ENCODE data around the gene CEACAM5. TPM values are rescaled to one million over a fixed set of nuclear protein-coding genes. Genes with fewer than 3 reads are reported as not detected.
"Not testable (repeated sequence)": the region's sequence is repeated elsewhere in the genome, so short reads cannot be mapped to it uniquely, and the experiment has no call there.

CEACAM5 gene
- polyA plus RNA-seq, 3 donors = 0.07 to 0.90 (median 0.56) TPM

- 72 to 77% (median 74%) methylated on average over 17 of the region's 17 CpGs for WGBS, 3 donors
- no peak overlapping the region for H3K27ac ChIP-seq (ENCODE audit: low read depth, low read length)
Observed at GRCh38 chr19:41699231-41699967, 9.0 kb upstream of the CEACAM5 start.

GRCh38 chr19:41699968-41700323 is 8.5 kb upstream of the CEACAM5 start:
- 50 to 52% (median 51%) methylated on average over 2 of the region's 2 CpGs for WGBS, 3 donors
- H3K27ac ChIP-seq (ENCODE audit: low read depth, low read length) = no peak overlapping the region

GRCh38 chr19:41700381-41701195 is 7.8 kb upstream of the CEACAM5 start:
- no peak overlapping the region for H3K27ac ChIP-seq (ENCODE audit: low read depth, low read length)
- 67 to 82% (median 73%) methylated on average over 11 to 13 of the region's 13 CpGs for WGBS, 3 donors

GRCh38 chr19:41701401-41702075 is 6.9 kb upstream of the CEACAM5 start:
- H3K27ac ChIP-seq (ENCODE audit: low read depth, low read length) = no peak overlapping the region

GRCh38 chr19:41702171-41702651 is 6.2 kb upstream of the CEACAM5 start:
- WGBS, 3 donors = 54 to 56% (median 54%) methylated on average over 3 of the region's 3 CpGs
- no peak overlapping the region for H3K27ac ChIP-seq (ENCODE audit: low read depth, low read length)

More at GRCh38 chr19:41701401-41702075, 6.9 kb upstream of the CEACAM5 start:
- WGBS, 3 donors = 41 to 43% (median 41%) methylated on average over 10 of the region's 10 CpGs

- no peak overlapping the region for H3K27ac ChIP-seq (ENCODE audit: low read depth, low read length)
- WGBS, 3 donors = 54 to 74% (median 68%) methylated on average over 8 of the region's 8 CpGs
Observed at GRCh38 chr19:41703602-41704293, 4.7 kb upstream of the CEACAM5 start.

- no peak overlapping the region for H3K27ac ChIP-seq (ENCODE audit: low read depth, low read length)
- WGBS, 3 donors = 38 to 46% (median 42%) methylated on average over 10 of the region's 10 CpGs
Observed at GRCh38 chr19:41705393-41706174, 2.8 kb upstream of the CEACAM5 start.

GRCh38 chr19:41706741-41707501 is 1.5 kb upstream of the CEACAM5 start:
- WGBS, 3 donors = 14 to 15% (median 14%) methylated on average over 21 to 26 of the region's 26 CpGs
- H3K27ac ChIP-seq (ENCODE audit: low read depth, low read length) = no peak overlapping the region

- no peak overlapping the region for H3K27ac ChIP-seq (ENCODE audit: low read depth, low read length)
- WGBS, 3 donors = 43 to 61% (median 48%) methylated on average over 5 of the region's 5 CpGs
Observed at GRCh38 chr19:41707502-41707812, 969 bp upstream of the CEACAM5 start.

- no peak overlapping the region for H3K27ac ChIP-seq (ENCODE audit: low read depth, low read length)
- WGBS, 3 donors = 73 to 88% (median 77%) methylated on average over 5 of the region's 5 CpGs
Observed at GRCh38 chr19:41707871-41708371, 505 bp upstream of the CEACAM5 start.

GRCh38 chr19:41709516-41709915 is 1.1 kb downstream of the CEACAM5 start:
- H3K27ac ChIP-seq (ENCODE audit: low read depth, low read length) = not testable (repeated sequence)
- 80 to 87% (median 86%) methylated on average over 8 of the region's 8 CpGs for WGBS, 3 donors

GRCh38 chr19:41709951-41710645 is 1.7 kb downstream of the CEACAM5 start:
- H3K27ac ChIP-seq (ENCODE audit: low read depth, low read length) = no peak overlapping the region
- WGBS, 3 donors = 77 to 85% (median 83%) methylated on average over 8 of the region's 8 CpGs

- 71 to 84% (median 76%) methylated on average over 13 of the region's 13 CpGs for WGBS, 3 donors
- H3K27ac ChIP-seq (ENCODE audit: low read depth, low read length) = no peak overlapping the region
Observed at GRCh38 chr19:41711376-41712261, 3.2 kb downstream of the CEACAM5 start.

GRCh38 chr19:41714598-41714997 is 6.2 kb downstream of the CEACAM5 start:
- WGBS, 3 donors = 79 to 83% (median 81%) methylated on average over 5 of the region's 5 CpGs
- no peak overlapping the region for H3K27ac ChIP-seq (ENCODE audit: low read depth, low read length)

GRCh38 chr19:41718761-41719160 is 10.3 kb downstream of the CEACAM5 start:
- 74 to 81% (median 78%) methylated on average over 6 of the region's 6 CpGs for WGBS, 3 donors

GRCh38 chr19:41720103-41720502 is 11.7 kb downstream of the CEACAM5 start:
- H3K27ac ChIP-seq (ENCODE audit: low read depth, low read length) = no peak overlapping the region
- WGBS, 3 donors = 73 to 90% (median 90%) methylated on average over 3 of the region's 3 CpGs

More at GRCh38 chr19:41718761-41719160, 10.3 kb downstream of the CEACAM5 start:
- H3K27ac ChIP-seq (ENCODE audit: low read depth, low read length) = no peak overlapping the region
